Lower lobe of right lung (tissue), 2 donors: ENCODE results near the gene VN1R2. TPM values are rescaled to one million over a fixed set of nuclear protein-coding genes. Genes with fewer than 3 reads are reported as not detected.
"Not testable (repeated sequence)": the region's sequence is repeated elsewhere in the genome, so short reads cannot be mapped to it uniquely, and the experiment has no call there.

Source experiments
- ATAC-seq, 2 donors: fragments of 200-7000 bp; cut with Tn5 transposase; one replicate each; pipeline ENCODE4 v1.9.1; 2020 to 2022; ENCODE audit warnings: mild to moderate bottlenecking in 2 of 2, moderate library complexity in 2 of 2
- DNase-seq: peaks from one replicate; pipeline ENCODE4 v3.0.0-alpha.2; 2020
- H3K27ac ChIP-seq: fragments of 200-600 bp; one replicate; pipeline ENCODE4 v1.8.0; 2022
- H3K27me3 ChIP-seq: fragments of 200-600 bp; one replicate; pipeline ENCODE4 v1.8.0; 2022; ENCODE audit warnings: low read depth
- H3K36me3 ChIP-seq: fragments of 200-600 bp; one replicate; pipeline ENCODE4 v1.8.0; 2022; ENCODE audit warnings: mild to moderate bottlenecking
- H3K4me1 ChIP-seq: fragments of 200-600 bp; one replicate; pipeline ENCODE4 v1.8.0; 2022
- H3K4me3 ChIP-seq: fragments of 200-600 bp; one replicate; pipeline ENCODE4 v1.8.0; 2022; ENCODE audit warnings: mild to moderate bottlenecking
- H3K9me3 ChIP-seq: fragments of 200-600 bp; one replicate; pipeline ENCODE4 v1.8.0; 2022
- intact Hi-C: fragments of 100-400 bp; cut with DNase I; formaldehyde crosslinking; loops from one replicate; pipeline ENCODE4 v1.11.0; 2022
- total RNA-seq: library from RNA; stranded (reverse); fragmentation: NEBNext Ultra II Directional; extraction: Animal tissue kit (Norgen Biotek cat#: 25700); gene quantifications from one replicate; pipeline ENCODE4 v1.2.1, GENCODE V29; 2021
- TF ChIP-seq, protein P1 (sequence below): fragments of 200-600 bp; IDR thresholded peaks from one replicate; pipeline ENCODE4 v1.8.0; 2022; ENCODE audit warnings: antibody characterized with exemption, mild to moderate bottlenecking
- donor health status: DM: no; HTN: yes; CAD: no; lungs with severe emphysema.

VN1R2 gene
- total RNA-seq, 1 donor from 2014 or later = not detected

DNA sequence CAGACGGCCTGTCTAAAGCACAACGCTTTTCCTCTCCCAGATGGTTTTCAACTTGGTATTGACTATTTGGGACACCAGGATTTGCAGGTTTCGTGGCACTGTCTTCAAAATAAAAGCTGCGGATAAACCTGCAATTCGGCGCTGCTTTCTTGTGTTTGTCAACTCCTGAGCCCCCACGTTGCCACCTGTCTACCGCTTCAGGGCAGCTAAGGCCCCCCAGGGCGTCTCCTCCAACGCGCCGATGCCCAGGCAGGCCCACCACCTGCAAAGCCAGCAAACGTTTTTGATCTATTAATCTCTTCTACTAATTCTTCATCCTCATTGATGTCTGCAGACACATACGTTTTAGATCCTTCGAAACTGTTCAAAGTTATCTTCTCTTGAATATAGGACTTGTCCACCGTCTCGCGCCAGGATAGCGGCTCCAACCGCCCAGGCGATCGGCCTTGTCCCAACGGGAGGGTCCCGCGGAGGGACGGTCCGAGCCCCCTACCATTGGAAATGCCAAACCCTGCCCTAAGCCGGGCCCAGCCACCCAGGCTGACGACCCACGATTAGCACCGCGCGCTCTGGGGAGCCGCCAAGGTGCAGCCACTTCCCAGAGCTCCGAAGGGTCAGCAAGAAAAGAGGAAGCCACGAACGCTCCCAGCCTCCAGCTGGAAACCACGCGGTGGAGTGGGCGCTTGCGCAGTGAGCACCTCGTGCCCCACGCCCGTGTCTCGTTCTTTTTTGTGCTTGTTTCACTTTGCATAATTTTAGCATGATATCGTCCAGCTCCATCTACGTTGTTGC, 32.9 kb downstream of the VN1R2 start:
- DNase-seq = no peak
- TF ChIP-seq, protein P1, sequence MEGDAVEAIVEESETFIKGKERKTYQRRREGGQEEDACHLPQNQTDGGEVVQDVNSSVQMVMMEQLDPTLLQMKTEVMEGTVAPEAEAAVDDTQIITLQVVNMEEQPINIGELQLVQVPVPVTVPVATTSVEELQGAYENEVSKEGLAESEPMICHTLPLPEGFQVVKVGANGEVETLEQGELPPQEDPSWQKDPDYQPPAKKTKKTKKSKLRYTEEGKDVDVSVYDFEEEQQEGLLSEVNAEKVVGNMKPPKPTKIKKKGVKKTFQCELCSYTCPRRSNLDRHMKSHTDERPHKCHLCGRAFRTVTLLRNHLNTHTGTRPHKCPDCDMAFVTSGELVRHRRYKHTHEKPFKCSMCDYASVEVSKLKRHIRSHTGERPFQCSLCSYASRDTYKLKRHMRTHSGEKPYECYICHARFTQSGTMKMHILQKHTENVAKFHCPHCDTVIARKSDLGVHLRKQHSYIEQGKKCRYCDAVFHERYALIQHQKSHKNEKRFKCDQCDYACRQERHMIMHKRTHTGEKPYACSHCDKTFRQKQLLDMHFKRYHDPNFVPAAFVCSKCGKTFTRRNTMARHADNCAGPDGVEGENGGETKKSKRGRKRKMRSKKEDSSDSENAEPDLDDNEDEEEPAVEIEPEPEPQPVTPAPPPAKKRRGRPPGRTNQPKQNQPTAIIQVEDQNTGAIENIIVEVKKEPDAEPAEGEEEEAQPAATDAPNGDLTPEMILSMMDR = no peak
- no peak for ATAC-seq
- intact Hi-C loops = no loop called here
- H3K27me3 ChIP-seq = peaks cover 3% of the 10 kb centered on the region
- no peaks in the 10 kb centered on the region for H3K36me3 ChIP-seq
- no peak overlapping the region for H3K27ac ChIP-seq
- peaks cover 38% of the 10 kb centered on the region for H3K9me3 ChIP-seq
- H3K4me3 ChIP-seq = no peak overlapping the region
- no peaks in the 10 kb centered on the region for H3K4me1 ChIP-seq

DNA sequence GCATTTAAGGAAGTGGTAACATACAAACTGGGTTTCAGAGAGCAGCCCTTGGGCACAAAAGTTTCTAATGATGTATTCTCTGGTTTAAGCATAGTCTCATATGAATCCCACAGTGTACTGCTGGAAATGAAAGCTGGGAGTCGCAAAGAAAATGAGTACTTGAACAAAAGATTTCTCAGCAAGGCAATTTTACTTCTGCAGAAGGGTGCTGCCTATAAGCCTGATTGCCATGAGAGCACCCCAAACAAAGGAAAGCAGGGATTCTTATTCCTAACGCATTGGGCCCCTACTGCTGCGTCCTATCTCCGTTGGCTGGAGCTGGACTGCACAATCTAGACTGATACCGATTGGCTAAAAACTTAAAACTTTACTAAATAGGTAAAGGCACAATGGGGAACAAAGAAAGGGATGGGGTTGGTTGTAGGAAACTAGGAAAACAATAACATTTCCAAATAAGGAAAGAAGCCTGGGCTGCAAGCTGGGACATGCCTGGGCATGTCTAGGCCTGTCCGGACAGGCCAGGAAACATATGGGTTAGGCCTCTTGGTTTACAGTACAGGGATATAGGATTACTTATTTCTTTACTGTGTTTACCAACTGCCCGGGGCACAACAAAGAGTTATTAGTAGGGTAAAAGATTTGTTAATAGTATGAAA, 36.8 kb downstream of the VN1R2 start:
- intact Hi-C loops = no loop called here
- Histone ChIP-seq H3K27me3 (peaks cover 3% of the 10 kb centered on the region), H3K27ac (no peak overlapping the region), H3K4me1 (no peaks in the 10 kb centered on the region), H3K36me3 (no peaks in the 10 kb centered on the region), H3K4me3 (no peak overlapping the region), H3K9me3 (peaks cover 38% of the 10 kb centered on the region)
- ATAC-seq (no peak), DNase-seq (no peak)
- TF ChIP-seq, protein P1 = no peak

DNA sequence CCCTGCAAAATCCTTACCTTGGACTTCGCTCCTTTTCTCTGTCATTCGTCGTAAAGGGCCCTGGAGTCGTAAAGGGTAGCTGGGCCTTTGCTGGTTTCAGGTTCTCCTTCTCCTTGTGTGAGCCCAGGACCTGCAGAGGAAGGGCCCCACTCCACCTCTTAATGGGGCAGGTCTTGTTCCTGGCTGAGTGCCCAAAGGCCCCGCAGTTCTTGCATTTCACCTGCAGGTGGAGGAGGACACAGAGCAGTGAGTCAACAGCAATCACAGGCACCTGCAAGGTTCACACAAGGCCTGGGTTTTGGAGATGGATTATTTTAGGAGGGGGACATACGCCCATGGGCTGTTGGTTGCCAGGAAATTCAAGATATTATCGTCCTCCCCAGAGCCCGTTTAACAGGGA, 43.2 kb downstream of the VN1R2 start:
- H3K9me3 ChIP-seq, intact Hi-C loops, DNase-seq, ATAC-seq, H3K4me1 ChIP-seq, H3K4me3 ChIP-seq, H3K27ac ChIP-seq, H3K36me3 ChIP-seq: not testable (repeated sequence)
- H3K27me3 ChIP-seq = peaks cover 11% of the 10 kb centered on the region

DNA sequence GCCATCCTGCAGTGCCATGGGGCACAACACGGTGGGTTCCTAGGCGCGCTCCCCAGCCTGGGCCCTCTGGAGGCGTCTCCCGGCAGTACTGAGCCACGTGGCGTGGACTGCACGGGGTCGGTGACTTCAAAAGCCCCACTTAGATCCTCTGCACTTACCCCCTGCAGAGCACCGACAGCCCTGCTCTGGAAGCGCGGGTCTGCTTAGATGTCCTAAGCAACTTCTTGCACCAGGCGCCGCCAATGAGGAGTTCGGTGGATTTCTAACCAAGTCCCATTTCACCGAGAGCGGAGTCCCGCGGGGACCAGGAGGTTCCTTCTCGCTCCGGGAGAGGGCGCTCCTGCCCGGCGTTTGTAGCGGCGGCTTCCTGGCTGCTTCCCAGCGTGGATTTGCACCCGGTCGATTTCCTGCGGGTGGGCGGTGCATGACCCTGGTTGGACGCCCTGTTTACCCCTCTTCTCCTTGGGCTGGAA, 50.3 kb downstream of the VN1R2 start:
- Histone ChIP-seq H3K4me1 (no peaks in the 10 kb centered on the region), H3K4me3 (no peak overlapping the region), H3K27me3 (peaks cover 37% of the 10 kb centered on the region), H3K27ac (no peak overlapping the region), H3K9me3 (no peaks in the 10 kb centered on the region), H3K36me3 (no peaks in the 10 kb centered on the region)
- intact Hi-C loops = no loop called here
- TF ChIP-seq, protein P1 = peak; percentile 61
- DNase-seq = no peak
- peak; percentile 27 to 64 for ATAC-seq

Other genes with a start within 250 kb of the VN1R2 start
- gene ERVV-1, start 244.4 kb upstream of the VN1R2 start, total RNA-seq = not detected
- not detected for gene ERVV-2, start 213.6 kb upstream of the VN1R2 start, total RNA-seq
- gene ZNF160, start 154.9 kb upstream of the VN1R2 start, total RNA-seq = 35.5 TPM
- 4.0 TPM for gene ZNF415, start 125.4 kb upstream of the VN1R2 start, total RNA-seq
- 13.1 TPM for gene ZNF347, start 99.2 kb upstream of the VN1R2 start, total RNA-seq
- 4.5 TPM for gene ZNF665, start 64.9 kb upstream of the VN1R2 start, total RNA-seq
- gene ZNF677, start 3.4 kb upstream of the VN1R2 start, total RNA-seq = 15.8 TPM
- not detected for gene VN1R4, start 9.4 kb downstream of the VN1R2 start, total RNA-seq
- 8.4 TPM for gene ZNF845, start 75.5 kb downstream of the VN1R2 start, total RNA-seq
- 12.8 TPM for gene ZNF525, start 107.4 kb downstream of the VN1R2 start, total RNA-seq
- gene ZNF765, start 136.9 kb downstream of the VN1R2 start, total RNA-seq = 16.2 TPM
- 14.7 TPM for gene ZNF761, start 173.7 kb downstream of the VN1R2 start, total RNA-seq
- 5.3 TPM for gene ZNF813, start 209.4 kb downstream of the VN1R2 start, total RNA-seq